ENCODE results near the gene KRTAP5-8. TPM values are rescaled to one million over a fixed set of nuclear protein-coding genes. Genes with fewer than 3 reads are reported as not detected.

KRTAP5-8 gene
- total RNA-seq, 1 donor from 2014 or later = not detected

DNA sequence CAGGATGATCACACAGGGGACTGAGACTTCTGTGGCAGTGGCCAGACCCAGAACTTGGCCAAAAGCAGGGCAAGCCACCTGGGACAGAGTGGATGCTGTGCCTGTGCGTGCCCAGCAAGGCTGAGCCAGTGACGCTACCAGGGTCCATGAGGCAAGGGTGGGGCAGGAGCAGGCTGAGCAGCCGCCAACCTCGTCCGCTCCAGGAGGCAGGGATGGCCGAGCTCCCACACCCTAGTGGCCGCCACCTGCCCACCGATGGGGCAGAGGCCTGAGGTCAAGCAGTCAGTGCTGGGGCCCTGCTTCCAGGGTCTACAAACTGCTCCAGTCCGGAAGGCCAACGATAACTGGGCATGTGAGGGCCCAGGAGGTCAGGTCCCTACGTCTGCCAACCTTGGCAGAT, 17.7 kb downstream of the KRTAP5-8 start:
- no peak for DNase-seq
- Mint-ChIP-seq H3K36me3 (ENCODE audit: unreplicated experiment) (peaks cover 4% of the 10 kb centered on the region), H3K27ac (ENCODE audit: unreplicated experiment) (no peak overlapping the region), H3K27me3 (ENCODE audit: unreplicated experiment) (peaks cover 6% of the 10 kb centered on the region), H3K9me3 (ENCODE audit: unreplicated experiment) (peaks cover 5% of the 10 kb centered on the region), H3K4me3 (ENCODE audit: unreplicated experiment) (no peak overlapping the region), H3K4me1 (ENCODE audit: low read depth, unreplicated experiment) (no peaks in the 10 kb centered on the region)
- no peak for TF ChIP-seq CTCF (IDR thresholded peaks at IDR 0.05; ENCODE audit: partially characterized antibody, unreplicated experiment)

- Mint-ChIP-seq H3K27me3 (ENCODE audit: unreplicated experiment) (peaks cover 6% of the 10 kb centered on the region), H3K27ac (ENCODE audit: unreplicated experiment) (no peak overlapping the region), H3K36me3 (ENCODE audit: unreplicated experiment) (peaks cover 4% of the 10 kb centered on the region), H3K9me3 (ENCODE audit: unreplicated experiment) (peaks cover 9% of the 10 kb centered on the region), H3K4me1 (ENCODE audit: low read depth, unreplicated experiment) (no peaks in the 10 kb centered on the region), H3K4me3 (ENCODE audit: unreplicated experiment) (no peak overlapping the region)
- DNase-seq = no peak
- no peak for TF ChIP-seq CTCF (IDR thresholded peaks at IDR 0.05; ENCODE audit: partially characterized antibody, unreplicated experiment)
These were observed 18.2 kb downstream of the KRTAP5-8 start for GRCh38 chr11:71556018-71556417.

DNA sequence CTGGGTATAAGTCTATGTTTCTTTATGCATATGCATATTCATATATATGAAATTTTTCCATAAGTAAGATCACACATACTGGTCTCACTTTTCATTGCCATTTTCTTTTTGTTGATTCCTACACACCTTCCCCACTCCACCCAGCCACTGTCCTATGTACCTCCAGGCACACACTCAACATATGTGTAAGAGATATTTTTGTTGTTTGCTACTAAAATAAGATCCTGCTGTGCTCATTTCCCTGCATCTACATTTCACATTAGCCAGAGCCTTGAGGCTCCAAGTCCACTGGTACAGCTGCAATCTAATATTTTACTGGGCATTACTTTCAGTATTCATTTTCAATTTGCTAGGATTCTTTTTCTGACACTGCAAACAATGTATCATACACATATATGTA, 19.4 kb downstream of the KRTAP5-8 start:
- H3K27ac Mint-ChIP-seq (ENCODE audit: unreplicated experiment) = no peak overlapping the region
- peaks cover 4% of the 10 kb centered on the region for H3K36me3 Mint-ChIP-seq (ENCODE audit: unreplicated experiment)
- DNase-seq = no peak
- peaks cover 6% of the 10 kb centered on the region for H3K27me3 Mint-ChIP-seq (ENCODE audit: unreplicated experiment)
- H3K4me3 Mint-ChIP-seq (ENCODE audit: unreplicated experiment) = no peak overlapping the region
- no peaks in the 10 kb centered on the region for H3K4me1 Mint-ChIP-seq (ENCODE audit: low read depth, unreplicated experiment)
- peaks cover 9% of the 10 kb centered on the region for H3K9me3 Mint-ChIP-seq (ENCODE audit: unreplicated experiment)
- no peak for TF ChIP-seq CTCF (IDR thresholded peaks at IDR 0.05; ENCODE audit: partially characterized antibody, unreplicated experiment)

DNA sequence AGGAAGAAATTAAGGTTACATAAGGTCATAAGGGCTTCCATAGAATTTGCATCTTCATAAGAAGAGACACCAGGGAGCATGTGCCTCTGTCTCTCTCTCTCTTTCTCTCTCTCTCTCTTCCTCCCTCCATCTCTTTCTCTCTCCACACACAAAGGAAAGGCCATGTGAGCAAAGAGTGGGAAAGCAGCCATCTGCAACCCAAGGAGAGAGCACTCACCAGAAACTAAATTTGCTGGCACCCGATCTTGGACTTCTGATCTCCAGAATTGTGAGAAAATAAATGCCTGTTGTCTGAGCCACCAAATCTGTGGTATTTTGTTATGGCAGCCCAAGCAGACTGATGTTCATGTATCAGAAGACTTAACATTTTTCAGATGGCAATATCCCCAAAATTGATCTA, 21.2 kb downstream of the KRTAP5-8 start:
- H3K4me1 Mint-ChIP-seq (ENCODE audit: low read depth, unreplicated experiment) = no peaks in the 10 kb centered on the region
- no peak overlapping the region for H3K4me3 Mint-ChIP-seq (ENCODE audit: unreplicated experiment)
- H3K36me3 Mint-ChIP-seq (ENCODE audit: unreplicated experiment) = peaks cover 15% of the 10 kb centered on the region
- TF ChIP-seq CTCF (IDR thresholded peaks at IDR 0.05; ENCODE audit: partially characterized antibody, unreplicated experiment) = no peak
- H3K9me3 Mint-ChIP-seq (ENCODE audit: unreplicated experiment) = peaks cover 10% of the 10 kb centered on the region
- DNase-seq = no peak
- H3K27ac Mint-ChIP-seq (ENCODE audit: unreplicated experiment) = no peak overlapping the region
- H3K27me3 Mint-ChIP-seq (ENCODE audit: unreplicated experiment) = peaks cover 6% of the 10 kb centered on the region

DNA sequence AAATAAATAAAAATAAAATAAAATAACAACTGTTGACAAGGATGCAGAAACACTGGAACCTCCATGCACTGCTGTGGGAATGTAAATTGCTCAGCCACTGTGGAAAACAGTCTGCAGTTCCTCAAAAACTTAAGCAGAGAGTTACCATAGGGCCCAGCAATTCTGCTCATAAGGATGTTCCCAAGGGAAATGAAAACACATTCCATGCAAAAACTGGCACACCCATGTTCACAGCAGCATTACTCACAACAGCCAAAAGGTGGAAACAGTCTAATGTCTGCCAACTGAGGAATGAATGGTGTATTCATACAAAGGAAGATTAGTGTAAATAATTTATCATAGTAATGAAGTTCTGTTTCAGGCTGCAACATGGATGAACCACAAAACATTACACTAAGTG, 24.3 kb downstream of the KRTAP5-8 start:
- no peak overlapping the region for H3K4me3 Mint-ChIP-seq (ENCODE audit: unreplicated experiment)
- no peak for TF ChIP-seq CTCF (IDR thresholded peaks at IDR 0.05; ENCODE audit: partially characterized antibody, unreplicated experiment)
- H3K9me3 Mint-ChIP-seq (ENCODE audit: unreplicated experiment) = peaks cover 16% of the 10 kb centered on the region
- H3K36me3 Mint-ChIP-seq (ENCODE audit: unreplicated experiment) = peaks cover 15% of the 10 kb centered on the region
- no peak overlapping the region for H3K27ac Mint-ChIP-seq (ENCODE audit: unreplicated experiment)
- H3K27me3 Mint-ChIP-seq (ENCODE audit: unreplicated experiment) = peaks cover 10% of the 10 kb centered on the region
- peaks cover 12% of the 10 kb centered on the region for H3K4me1 Mint-ChIP-seq (ENCODE audit: low read depth, unreplicated experiment)
- no peak for DNase-seq

Measured in glutamatergic neuron (in vitro differentiated cells).